DMS79 treated with DMSO at 0.1 percent for 48 hours (cell line): ENCODE measurements around the gene SCRN3.
"Not testable (repeated sequence)": the region's sequence is repeated elsewhere in the genome, so short reads cannot be mapped to it uniquely, and the experiment has no call there.

Experiments
- DNase-seq: peaks from one replicate; lab custom pipeline; 2025; lab: John Stamatoyannopoulos, UW

SCRN3 gene, protein sequence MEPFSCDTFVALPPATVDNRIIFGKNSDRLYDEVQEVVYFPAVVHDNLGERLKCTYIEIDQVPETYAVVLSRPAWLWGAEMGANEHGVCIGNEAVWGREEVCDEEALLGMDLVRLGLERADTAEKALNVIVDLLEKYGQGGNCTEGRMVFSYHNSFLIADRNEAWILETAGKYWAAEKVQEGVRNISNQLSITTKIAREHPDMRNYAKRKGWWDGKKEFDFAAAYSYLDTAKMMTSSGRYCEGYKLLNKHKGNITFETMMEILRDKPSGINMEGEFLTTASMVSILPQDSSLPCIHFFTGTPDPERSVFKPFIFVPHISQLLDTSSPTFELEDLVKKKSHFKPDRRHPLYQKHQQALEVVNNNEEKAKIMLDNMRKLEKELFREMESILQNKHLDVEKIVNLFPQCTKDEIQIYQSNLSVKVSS

DNA sequence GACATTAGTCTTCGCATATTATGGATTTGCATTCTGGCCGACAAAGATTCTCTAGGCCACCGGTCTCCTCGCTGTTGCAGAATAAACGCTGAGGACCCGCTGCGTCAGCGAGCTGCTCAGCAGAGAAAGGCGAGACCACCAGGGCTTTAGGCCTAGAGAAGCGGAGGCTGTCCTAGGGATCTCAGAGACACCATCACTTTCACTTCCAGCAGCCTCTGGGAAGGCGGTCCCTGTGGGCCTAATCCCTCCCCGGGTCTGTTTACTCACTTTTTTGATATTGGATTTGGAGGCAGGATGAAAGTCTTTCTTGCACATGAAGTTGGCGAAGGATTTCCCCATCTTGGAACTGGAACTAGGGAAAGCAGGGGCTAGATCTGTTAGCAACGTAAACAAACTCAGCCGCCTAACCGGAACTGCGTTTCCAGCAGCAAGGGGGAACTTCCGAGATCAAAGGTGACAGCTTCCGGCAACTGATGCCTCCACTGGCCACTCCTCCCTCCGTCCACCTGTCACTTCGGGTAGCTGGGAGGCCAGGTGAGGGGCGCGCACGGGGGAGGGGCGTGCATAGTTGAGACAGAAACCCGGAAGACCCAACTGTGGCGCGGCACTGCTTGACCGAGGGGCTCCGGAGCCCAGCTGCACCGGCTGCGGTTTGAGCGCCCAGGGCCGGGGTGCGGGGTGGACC, at the start of gene SCRN3:
Gene SCRN3, plus strand, starts transcription at position 447 of the 685 bp plus-strand sequence. CDS start 2,554 bp downstream, outside the sequence.
- DNase-seq = peak; percentile 96

GRCh38 chr2:174350018-174350417, 45.5 kb upstream of the SCRN3 start:
- DNase-seq = no peak

- no peak for DNase-seq
These were observed 44.8 kb upstream of the SCRN3 start for GRCh38 chr2:174350593-174351181.

GRCh38 chr2:174353004-174353403, 42.5 kb upstream of the SCRN3 start:
- DNase-seq = no peak

- no peak for DNase-seq
These were observed 39.2 kb upstream of the SCRN3 start for GRCh38 chr2:174356347-174356746.

- not testable (repeated sequence) for DNase-seq
These were observed 35.9 kb upstream of the SCRN3 start for GRCh38 chr2:174359663-174360062.

DNA sequence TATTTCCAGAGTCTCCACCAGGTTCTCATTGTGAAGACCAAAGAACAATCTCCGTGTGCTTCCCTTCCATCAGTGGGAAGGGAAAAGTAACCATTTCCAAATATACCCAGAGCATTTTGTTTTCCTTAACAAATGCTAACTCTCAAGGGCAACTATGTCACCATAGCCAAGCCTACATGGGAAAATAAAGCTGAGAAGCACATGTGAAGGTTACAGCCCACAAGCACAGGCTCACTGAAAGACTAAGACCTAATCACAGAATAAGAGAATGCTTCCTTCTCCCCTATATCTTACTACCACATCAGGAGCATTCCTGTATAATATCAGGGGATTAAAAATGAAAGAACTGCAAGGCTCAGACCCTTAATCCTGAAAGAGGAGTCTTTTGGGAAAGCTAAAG, 32.6 kb upstream of the SCRN3 start:
- DNase-seq = no peak

DNA sequence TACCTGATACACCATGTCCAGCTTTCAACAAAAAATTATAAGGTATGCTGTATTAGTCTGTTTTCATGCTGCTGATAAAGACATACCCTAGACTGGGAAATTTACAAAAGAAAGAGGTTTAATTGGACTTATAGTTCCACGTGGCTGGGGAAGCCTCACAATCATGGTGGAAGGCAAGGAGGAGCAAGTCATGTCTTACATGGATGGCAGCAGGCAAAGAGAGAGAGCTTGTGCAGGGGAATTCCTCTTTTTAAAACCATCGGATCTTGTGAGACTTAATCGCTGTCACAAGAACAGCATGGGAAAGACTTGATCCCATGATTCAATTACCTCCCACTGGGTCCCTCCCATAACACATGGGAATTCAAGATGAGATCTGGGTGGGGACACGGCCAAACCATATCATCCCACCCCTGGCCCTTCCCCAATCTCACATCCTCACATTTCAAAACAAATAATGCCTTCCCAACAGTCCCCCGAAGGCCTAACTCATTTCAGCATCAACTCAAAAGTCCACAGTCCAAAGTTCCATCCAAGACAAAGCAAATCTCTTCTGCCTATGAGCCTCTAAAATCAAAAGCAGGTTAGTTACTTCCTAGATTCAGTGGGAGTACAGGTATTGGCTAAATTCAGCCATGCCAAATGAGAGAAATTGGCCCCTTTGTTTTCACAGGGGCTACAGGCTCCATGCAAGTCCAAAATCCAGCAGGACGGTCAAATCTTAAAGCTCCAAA, 31.9 kb upstream of the SCRN3 start:
- not testable (repeated sequence) for DNase-seq

- DNase-seq = no peak
These were observed 30.9 kb upstream of the SCRN3 start for GRCh38 chr2:174364628-174365027.

GRCh38 chr2:174365571-174365970, 30.0 kb upstream of the SCRN3 start:
- DNase-seq = no peak

DNA sequence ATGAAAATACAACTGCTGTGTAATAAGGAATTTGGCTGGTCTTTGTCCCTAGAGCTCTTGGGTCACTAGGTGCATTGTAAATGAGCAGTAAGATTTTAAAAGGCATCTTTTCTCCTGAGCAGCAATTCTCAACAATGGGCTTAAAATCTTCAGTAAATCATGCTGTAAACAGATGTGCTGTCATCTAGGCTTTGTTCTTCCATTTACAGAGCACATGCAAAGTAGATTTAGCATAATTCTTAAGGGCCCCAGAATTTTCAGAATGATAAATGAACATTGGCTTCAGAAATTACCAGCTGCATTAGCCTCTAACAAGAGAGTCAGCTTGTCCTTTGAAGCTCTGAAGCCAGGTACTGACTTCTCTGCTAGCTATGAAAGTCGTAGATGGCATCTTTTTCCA, 26.8 kb upstream of the SCRN3 start:
- DNase-seq = no peak

DNA sequence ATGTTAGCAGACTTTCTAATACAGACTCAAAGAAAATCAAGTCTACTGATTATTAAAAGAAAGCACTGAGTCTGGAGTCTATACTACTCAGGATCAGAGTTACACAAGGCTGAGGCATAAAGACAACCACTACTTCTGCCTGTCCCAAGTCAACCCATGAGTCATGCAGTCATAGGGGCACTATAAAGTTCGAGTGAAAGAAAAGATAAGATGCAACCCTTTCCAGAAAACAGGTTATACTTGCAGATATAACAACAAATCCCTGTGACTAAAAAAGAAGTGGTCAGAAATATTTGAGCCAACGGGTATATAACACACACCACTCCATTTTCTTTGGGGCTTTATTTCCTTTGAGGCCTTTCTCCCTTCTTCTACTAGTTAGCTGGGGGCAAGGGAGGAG, 18.6 kb upstream of the SCRN3 start:
- DNase-seq = no peak

- no peak for DNase-seq
These were observed 11.7 kb upstream of the SCRN3 start for GRCh38 chr2:174383796-174384195.

GRCh38 chr2:174385201-174385600, 10.3 kb upstream of the SCRN3 start:
- DNase-seq = no peak

GRCh38 chr2:174388706-174389105, 6.8 kb upstream of the SCRN3 start:
- not testable (repeated sequence) for DNase-seq

DNA sequence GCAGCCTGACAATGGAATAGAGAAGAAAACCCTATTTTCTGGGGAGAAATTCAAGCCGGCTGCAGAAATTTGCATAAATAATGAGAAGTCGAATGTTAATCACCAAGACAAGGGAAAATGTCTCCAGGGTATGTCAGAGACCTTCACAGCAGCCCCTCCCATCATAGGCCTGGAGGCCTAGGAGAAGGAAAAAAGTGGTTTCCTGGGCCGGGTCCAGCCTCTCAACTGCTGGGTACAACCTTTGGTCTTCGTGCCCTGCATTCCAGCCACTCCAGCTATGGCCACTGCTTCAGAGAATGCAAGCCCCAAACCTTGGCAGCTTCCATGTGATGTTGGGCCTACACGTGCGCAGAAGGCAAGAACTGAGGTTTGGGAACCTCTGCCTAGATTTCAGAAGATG, 6.0 kb upstream of the SCRN3 start:
- no peak for DNase-seq

GRCh38 chr2:174390303-174390702, 5.2 kb upstream of the SCRN3 start:
- not testable (repeated sequence) for DNase-seq

- no peak for DNase-seq
These were observed 2.8 kb upstream of the SCRN3 start for GRCh38 chr2:174392706-174393105.

GRCh38 chr2:174395969-174396630, 570 bp downstream of the SCRN3 start:
- peak; percentile 71 for DNase-seq

DNA sequence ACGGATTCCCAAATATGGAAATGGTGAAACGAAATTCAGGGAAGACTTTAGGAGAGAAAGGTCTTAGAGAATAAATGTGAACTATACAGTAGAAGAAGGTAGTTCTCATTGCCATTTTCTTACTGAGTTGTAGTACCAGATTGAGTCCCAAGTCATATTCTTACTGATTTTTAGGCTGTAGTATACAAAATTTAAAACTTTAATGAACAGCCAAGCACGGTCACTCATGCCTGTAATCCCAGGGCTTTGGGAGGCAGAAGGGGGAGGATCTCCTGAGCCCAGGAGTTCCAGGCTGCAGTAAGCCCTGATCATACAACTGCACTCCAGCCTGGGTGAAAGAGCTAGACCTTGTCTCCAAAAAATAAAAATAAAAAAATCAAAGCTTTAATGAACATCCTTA, 2.2 kb downstream of the SCRN3 start:
- DNase-seq = no peak

- no peak for DNase-seq
These were observed 3.6 kb downstream of the SCRN3 start for GRCh38 chr2:174399171-174399570.

- no peak for DNase-seq
These were observed 5.3 kb downstream of the SCRN3 start for GRCh38 chr2:174400853-174401252.
